Sigmoid colon (tissue), 4 donors: Measurements from ENCODE around the gene RUFY2.

Experiments
- CTCF ChIP-seq, 4 experiments: fragments of 450-650 bp in 3 of 4; fragments of 200-600 bp in 1 of 4; IDR thresholded peaks; one replicate each; pipeline ENCODE4 v1.5.1; 2016 to 2019; ENCODE audit warnings: antibody characterized with exemption in 4 of 4, mild to moderate bottlenecking in 3 of 4, moderate library complexity in 2 of 4
- EP300 ChIP-seq, 4 donors: sonication (generic); formaldehyde crosslinking; IDR thresholded peaks; one replicate each; pipeline ENCODE4 v1.6.1; 2017; ENCODE audit warnings: antibody characterized with exemption in 4 of 4
- POLR2AphosphoS5 ChIP-seq, 4 donors: sonication (generic); formaldehyde crosslinking; IDR thresholded peaks; one replicate each; pipeline ENCODE4 v1.6.1; 2017; ENCODE audit warnings: antibody characterized with exemption in 4 of 4

DNA sequence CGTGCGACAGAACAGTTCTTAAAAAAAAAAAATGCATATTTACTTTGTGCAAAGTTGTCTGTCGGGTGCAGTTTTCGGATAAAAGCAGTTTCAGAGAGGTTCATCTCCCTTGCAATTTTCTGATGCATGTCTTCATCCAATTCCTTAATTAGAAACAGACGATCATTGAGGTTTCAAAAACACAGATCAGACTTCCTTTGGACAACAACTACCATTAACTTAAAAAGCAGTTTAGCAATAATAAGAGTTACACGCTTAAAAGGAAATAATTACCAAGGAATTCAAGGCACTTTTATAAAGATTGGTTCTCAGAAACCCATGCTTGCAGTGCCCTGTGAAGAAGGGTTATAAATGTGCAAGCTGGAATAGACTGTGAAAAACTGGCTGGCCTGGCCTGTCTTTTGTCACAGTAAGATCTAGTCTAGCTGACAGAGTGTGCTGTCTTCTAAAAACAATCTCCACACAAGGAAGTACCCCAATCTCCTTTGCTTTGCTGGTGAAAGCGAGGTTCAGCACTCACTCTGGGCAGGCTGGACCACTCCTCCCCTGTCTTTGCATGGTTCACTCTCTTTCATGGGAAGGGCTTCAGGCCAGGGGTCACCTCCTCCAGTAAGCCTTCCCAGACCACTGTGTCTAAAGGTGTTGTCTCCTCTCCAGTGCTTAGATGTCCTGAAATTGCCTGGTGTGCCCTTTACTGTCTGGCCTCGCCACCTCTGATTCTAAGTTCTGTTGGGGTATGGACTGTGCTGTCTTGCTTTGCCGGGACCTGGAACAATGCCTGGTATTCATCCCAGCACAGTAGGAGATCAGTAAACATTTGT, 110.0 kb downstream of the RUFY2 start:
- no peak for TF ChIP-seq EP300 (IDR thresholded peaks at IDR 0.05)
- TF ChIP-seq CTCF (IDR thresholded peaks at IDR 0.05): no peak
- TF ChIP-seq POLR2AphosphoS5 (IDR thresholded peaks at IDR 0.05): peak in 1 of 4 donors; percentile 42
